Measurements from ENCODE around the gene TFB1M. TPM values are rescaled to one million over a fixed set of nuclear protein-coding genes. Genes with fewer than 3 reads are reported as not detected.

TFB1M gene
- total RNA-seq, 2 donors from 2014 or later, result 10.7 to 14.1 TPM

- no peak for DNase-seq (ENCODE audit: low spot score)
- H3K9me3 ChIP-seq, result no peaks in the 10 kb centered on the region
- 75% methylated on average over 4 of the region's 4 CpGs for WGBS
- no peaks in the 10 kb centered on the region for H3K36me3 ChIP-seq
- TF ChIP-seq POLR2AphosphoS5 (IDR thresholded peaks at IDR 0.05) (no peak), CTCF (IDR thresholded peaks at IDR 0.05) (no peak), POLR2A (IDR thresholded peaks at IDR 0.05) (no peak)
- no peak overlapping the region for H3K27ac ChIP-seq
- H3K4me1 ChIP-seq (replicated peaks), result no peaks in the 10 kb centered on the region
- intact Hi-C loops (cut with DNase I), result no loop called here
- no peaks in the 10 kb centered on the region for H3K27me3 ChIP-seq (replicated peaks; ENCODE audit: insufficient read depth)
- H3K4me3 ChIP-seq, result no peak overlapping the region
These were observed 51.6 kb downstream of the TFB1M start for GRCh38 chr6:155262655-155263054.

DNA sequence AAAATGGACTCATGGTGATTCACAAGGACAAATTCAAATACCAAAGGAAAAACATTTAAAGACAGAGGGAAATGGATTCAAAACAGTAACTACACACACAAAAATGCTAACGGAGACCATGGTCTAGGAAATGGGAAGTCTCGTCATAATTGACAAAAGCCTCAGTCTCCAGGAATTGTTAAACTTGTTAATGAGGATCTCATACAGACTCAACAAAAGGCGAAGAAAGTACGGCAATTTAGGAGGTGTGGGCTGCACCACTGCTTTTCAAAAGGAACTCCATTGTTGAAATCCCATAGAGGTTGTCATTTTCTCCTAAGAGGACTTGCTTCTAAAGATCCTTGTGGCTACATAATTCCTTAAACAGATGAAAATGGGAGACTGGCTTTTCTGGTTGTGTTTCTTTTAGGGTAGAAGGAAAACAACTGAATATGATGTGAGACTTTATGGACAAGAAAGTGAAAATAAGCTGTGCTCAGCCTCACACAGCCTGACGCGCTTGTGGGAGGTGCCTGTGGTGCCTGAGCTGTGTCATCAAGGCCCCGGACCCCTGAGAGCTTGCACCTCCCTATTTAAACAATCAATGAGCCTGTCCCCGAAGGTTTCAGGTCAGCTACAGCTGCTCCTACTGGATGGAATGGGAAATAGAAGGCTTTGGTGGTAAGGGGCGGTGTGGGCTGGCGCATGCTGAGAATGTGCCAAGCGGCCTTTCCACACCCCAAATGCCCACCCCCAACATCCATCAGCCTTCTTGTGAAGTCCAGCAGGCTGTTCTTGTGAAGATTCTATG is 53.0 kb downstream of the TFB1M start:
- no peak for TF ChIP-seq POLR2A (IDR thresholded peaks at IDR 0.05)
- TF ChIP-seq POLR2AphosphoS5 (IDR thresholded peaks at IDR 0.05), result no peak
- TF ChIP-seq CTCF (IDR thresholded peaks at IDR 0.05), result no peak

GRCh38 chr6:155260686-155261085 is 53.6 kb downstream of the TFB1M start:
- Histone ChIP-seq H3K4me3 (no peak overlapping the region), H3K36me3 (no peaks in the 10 kb centered on the region), H3K27ac (no peak overlapping the region), H3K4me1 (replicated peaks) (no peaks in the 10 kb centered on the region), H3K27me3 (replicated peaks; ENCODE audit: insufficient read depth) (no peaks in the 10 kb centered on the region), H3K9me3 (no peaks in the 10 kb centered on the region)
- DNase-seq (ENCODE audit: low spot score), result no peak
- TF ChIP-seq CTCF (IDR thresholded peaks at IDR 0.05) (no peak), POLR2A (IDR thresholded peaks at IDR 0.05) (no peak), POLR2AphosphoS5 (IDR thresholded peaks at IDR 0.05) (no peak)
- WGBS, result 86% methylated on average over 3 of the region's 3 CpGs
- intact Hi-C loops (cut with DNase I), result no loop called here

More for the DNA sequence above, 53.0 kb downstream of the TFB1M start:
- Histone ChIP-seq H3K36me3 (no peaks in the 10 kb centered on the region), H3K9me3 (no peaks in the 10 kb centered on the region), H3K4me1 (replicated peaks) (no peaks in the 10 kb centered on the region), H3K27ac (no peak overlapping the region), H3K27me3 (replicated peaks; ENCODE audit: insufficient read depth) (no peaks in the 10 kb centered on the region), H3K4me3 (no peak overlapping the region)
- intact Hi-C loops (cut with DNase I), result no loop called here
- 87% methylated on average over 11 of the region's 11 CpGs for WGBS
- no peak for DNase-seq (ENCODE audit: low spot score)

- no peak overlapping the region for H3K27ac ChIP-seq
- H3K4me1 ChIP-seq (replicated peaks), result no peaks in the 10 kb centered on the region
- no peak overlapping the region for H3K4me3 ChIP-seq
- TF ChIP-seq POLR2AphosphoS5 (IDR thresholded peaks at IDR 0.05) (no peak), POLR2A (IDR thresholded peaks at IDR 0.05) (no peak), CTCF (IDR thresholded peaks at IDR 0.05) (no peak)
- intact Hi-C loops (cut with DNase I), result no loop called here
- WGBS, result 89% methylated on average over 5 of the region's 5 CpGs
- H3K9me3 ChIP-seq, result no peaks in the 10 kb centered on the region
- DNase-seq (ENCODE audit: low spot score), result no peak
- H3K27me3 ChIP-seq (replicated peaks; ENCODE audit: insufficient read depth), result no peaks in the 10 kb centered on the region
- no peaks in the 10 kb centered on the region for H3K36me3 ChIP-seq
These were observed 54.4 kb downstream of the TFB1M start for GRCh38 chr6:155259897-155260296.

- no peak for DNase-seq (ENCODE audit: low spot score)
- Histone ChIP-seq H3K36me3 (no peaks in the 10 kb centered on the region), H3K4me3 (no peak overlapping the region), H3K4me1 (replicated peaks) (no peaks in the 10 kb centered on the region), H3K9me3 (no peaks in the 10 kb centered on the region), H3K27ac (no peak overlapping the region), H3K27me3 (replicated peaks; ENCODE audit: insufficient read depth) (no peaks in the 10 kb centered on the region)
- TF ChIP-seq POLR2AphosphoS5 (IDR thresholded peaks at IDR 0.05) (no peak), POLR2A (IDR thresholded peaks at IDR 0.05) (no peak), CTCF (IDR thresholded peaks at IDR 0.05) (no peak)
- 90% methylated on average over 3 of the region's 3 CpGs for WGBS
- intact Hi-C loops (cut with DNase I), result no loop called here
These were observed 55.1 kb downstream of the TFB1M start for GRCh38 chr6:155259204-155259603.
